Sigmoid colon (tissue), 4 donors: ENCODE results near the gene MAVS.

ENCODE experiments used
- EP300 ChIP-seq, 4 donors: sonication (generic); formaldehyde crosslinking; IDR thresholded peaks; one replicate each; pipeline ENCODE4 v1.6.1; 2017; ENCODE audit warnings: antibody characterized with exemption in 4 of 4
- POLR2A ChIP-seq, 2 donors: fragments of 450-650 bp; IDR thresholded peaks; one replicate each; pipeline ENCODE4 v1.6.1; 2016; ENCODE audit warnings: antibody characterized with exemption in 2 of 2, mild to moderate bottlenecking in 2 of 2, moderate library complexity in 2 of 2

GRCh38 chr20:3801299-3801698, 45.3 kb upstream of the MAVS start:
- no peak for TF ChIP-seq POLR2A (IDR thresholded peaks at IDR 0.05)
- no peak for TF ChIP-seq EP300 (IDR thresholded peaks at IDR 0.05)
